HEK293 (cell line): ENCODE results near the gene ULBP2.

Experiments used
- KLF10 ChIP-seq: fragments of 450-650 bp; IDR thresholded peaks from 2 replicates; pipeline ENCODE4 v1.5.1; 2018; ENCODE audit warnings: missing biosample characterization, mild to moderate bottlenecking, missing genetic modification characterization
- KLF16 ChIP-seq: fragments of 450-650 bp; formaldehyde crosslinking; IDR thresholded peaks from 2 replicates; pipeline ENCODE4 v1.5.1; 2017; ENCODE audit warnings: missing biosample characterization, missing genetic modification characterization
- SP3 ChIP-seq: fragments of 450-650 bp; formaldehyde crosslinking; IDR thresholded peaks from 2 replicates; pipeline ENCODE4 v1.5.1; 2016; ENCODE audit warnings: missing biosample characterization, missing genetic modification characterization
- SP7 ChIP-seq: fragments of 450-650 bp; formaldehyde crosslinking; IDR thresholded peaks from 2 replicates; pipeline ENCODE4 v1.5.1; 2016; ENCODE audit warnings: missing biosample characterization, missing genetic modification characterization
- WT1 ChIP-seq: fragments of 450-650 bp; formaldehyde crosslinking; IDR thresholded peaks from 2 replicates; pipeline ENCODE4 v1.5.1; 2016; ENCODE audit warnings: missing biosample characterization, missing genetic modification characterization
- YY1 ChIP-seq: fragments of 450-650 bp; formaldehyde crosslinking; IDR thresholded peaks from 2 replicates; pipeline ENCODE4 v1.5.1; 2018; ENCODE audit warnings: missing biosample characterization, missing genetic modification characterization
- ZBTB1 ChIP-seq: fragments of 450-650 bp; formaldehyde crosslinking; IDR thresholded peaks from 2 replicates; pipeline ENCODE4 v1.5.1; 2016; ENCODE audit warnings: missing biosample characterization, missing genetic modification characterization
- ZFHX2 ChIP-seq: fragments of 450-650 bp; formaldehyde crosslinking; conservative IDR thresholded peaks from 2 replicates; pipeline ENCODE4 v1.5.1; 2016; ENCODE audit warnings: missing biosample characterization, missing genetic modification characterization
- ZFP41 ChIP-seq: fragments of 450-650 bp; formaldehyde crosslinking; IDR thresholded peaks from 2 replicates; pipeline ENCODE4 v1.5.1; 2016; ENCODE audit warnings: missing biosample characterization, missing genetic modification characterization, borderline replicate concordance
- ZNF121 ChIP-seq: fragments of 450-650 bp; formaldehyde crosslinking; IDR thresholded peaks from 2 replicates; pipeline ENCODE4 v1.5.1; 2016; ENCODE audit warnings: missing biosample characterization, missing genetic modification characterization
- ZNF184 ChIP-seq: fragments of 450-650 bp; IDR thresholded peaks from 2 replicates; pipeline ENCODE4 v1.5.1; 2018; ENCODE audit warnings: missing biosample characterization, mild to moderate bottlenecking, missing genetic modification characterization
- ZNF223 ChIP-seq: fragments of 450-650 bp; formaldehyde crosslinking; IDR thresholded peaks from 2 replicates; pipeline ENCODE4 v1.5.1; 2016; ENCODE audit warnings: missing biosample characterization, missing genetic modification characterization
- ZNF248 ChIP-seq: fragments of 450-650 bp; formaldehyde crosslinking; IDR thresholded peaks from 2 replicates; pipeline ENCODE4 v1.5.1; 2017; ENCODE audit warnings: missing biosample characterization, missing genetic modification characterization
- ZNF350 ChIP-seq: fragments of 450-650 bp; formaldehyde crosslinking; IDR thresholded peaks from 2 replicates; pipeline ENCODE4 v1.5.0; 2017; ENCODE audit warnings: missing biosample characterization, mild to moderate bottlenecking, missing genetic modification characterization
- ZNF37A ChIP-seq: fragments of 450-650 bp; IDR thresholded peaks from 2 replicates; pipeline ENCODE4 v1.5.1; 2018; ENCODE audit warnings: missing biosample characterization, missing genetic modification characterization
- ZNF404 ChIP-seq: fragments of 450-650 bp; formaldehyde crosslinking; IDR thresholded peaks from 2 replicates; pipeline ENCODE4 v1.5.1; 2017; ENCODE audit warnings: missing biosample characterization, missing genetic modification characterization
- ZNF473 ChIP-seq: fragments of 450-650 bp; formaldehyde crosslinking; IDR thresholded peaks from 2 replicates; pipeline ENCODE4 v1.5.1; 2017; ENCODE audit warnings: missing biosample characterization, missing genetic modification characterization
- ZNF548 ChIP-seq: fragments of 450-650 bp; formaldehyde crosslinking; IDR thresholded peaks from 2 replicates; pipeline ENCODE4 v1.5.1; 2016; ENCODE audit warnings: missing biosample characterization, missing genetic modification characterization
- ZNF624 ChIP-seq: fragments of 450-650 bp; formaldehyde crosslinking; IDR thresholded peaks from 2 replicates; pipeline ENCODE4 v1.5.1; 2017; ENCODE audit warnings: missing biosample characterization, missing genetic modification characterization
- ZNF626 ChIP-seq: fragments of 450-650 bp; sonication (Bioruptor Pico); formaldehyde crosslinking; IDR thresholded peaks from 2 replicates; pipeline ENCODE4 v1.5.1; 2018; ENCODE audit warnings: missing biosample characterization, missing genetic modification characterization, inconsistent platforms
- ZNF777 ChIP-seq: fragments of 450-650 bp; formaldehyde crosslinking; IDR thresholded peaks from 2 replicates; pipeline ENCODE4 v1.5.1; 2017; ENCODE audit warnings: missing biosample characterization, missing genetic modification characterization, borderline replicate concordance
- TF ChIP-seq, protein P1 (sequence below): fragments of 450-650 bp; formaldehyde crosslinking; IDR thresholded peaks from 2 replicates; pipeline ENCODE4 v1.5.1; 2017; ENCODE audit warnings: missing biosample characterization, missing genetic modification characterization
- TF ChIP-seq, protein P2 (sequence below): sonication (generic); formaldehyde crosslinking; IDR thresholded peaks from 2 replicates; pipeline ENCODE4 v1.8.1; 2022; ENCODE audit warnings: mild to moderate bottlenecking, moderate library complexity, missing genetic modification reagents
- TF ChIP-seq, protein P3 (sequence below): fragments of 450-650 bp; formaldehyde crosslinking; IDR thresholded peaks from 2 replicates; pipeline ENCODE4 v1.5.1; 2016; ENCODE audit warnings: missing biosample characterization, missing genetic modification characterization
- TF ChIP-seq, protein P4 (sequence below): fragments of 450-650 bp; formaldehyde crosslinking; IDR thresholded peaks from 2 replicates; pipeline ENCODE4 v1.5.1; 2017; ENCODE audit warnings: missing biosample characterization, mild to moderate bottlenecking, missing genetic modification characterization, moderate library complexity
- TF ChIP-seq, protein P5 (sequence below): fragments of 450-650 bp; formaldehyde crosslinking; IDR thresholded peaks from 2 replicates; pipeline ENCODE4 v1.5.1; 2017; ENCODE audit warnings: missing biosample characterization, missing genetic modification characterization
- TF ChIP-seq, protein P6 (sequence below): fragments of 450-650 bp; formaldehyde crosslinking; IDR thresholded peaks from 2 replicates; pipeline ENCODE4 v1.5.1; 2016; ENCODE audit warnings: missing biosample characterization, missing genetic modification characterization
- TF ChIP-seq, protein P7 (sequence below): fragments of 450-650 bp; formaldehyde crosslinking; IDR thresholded peaks from 2 replicates; pipeline ENCODE4 v1.5.1; 2016; ENCODE audit warnings: missing biosample characterization, missing genetic modification characterization

The ULBP2 gene

DNA sequence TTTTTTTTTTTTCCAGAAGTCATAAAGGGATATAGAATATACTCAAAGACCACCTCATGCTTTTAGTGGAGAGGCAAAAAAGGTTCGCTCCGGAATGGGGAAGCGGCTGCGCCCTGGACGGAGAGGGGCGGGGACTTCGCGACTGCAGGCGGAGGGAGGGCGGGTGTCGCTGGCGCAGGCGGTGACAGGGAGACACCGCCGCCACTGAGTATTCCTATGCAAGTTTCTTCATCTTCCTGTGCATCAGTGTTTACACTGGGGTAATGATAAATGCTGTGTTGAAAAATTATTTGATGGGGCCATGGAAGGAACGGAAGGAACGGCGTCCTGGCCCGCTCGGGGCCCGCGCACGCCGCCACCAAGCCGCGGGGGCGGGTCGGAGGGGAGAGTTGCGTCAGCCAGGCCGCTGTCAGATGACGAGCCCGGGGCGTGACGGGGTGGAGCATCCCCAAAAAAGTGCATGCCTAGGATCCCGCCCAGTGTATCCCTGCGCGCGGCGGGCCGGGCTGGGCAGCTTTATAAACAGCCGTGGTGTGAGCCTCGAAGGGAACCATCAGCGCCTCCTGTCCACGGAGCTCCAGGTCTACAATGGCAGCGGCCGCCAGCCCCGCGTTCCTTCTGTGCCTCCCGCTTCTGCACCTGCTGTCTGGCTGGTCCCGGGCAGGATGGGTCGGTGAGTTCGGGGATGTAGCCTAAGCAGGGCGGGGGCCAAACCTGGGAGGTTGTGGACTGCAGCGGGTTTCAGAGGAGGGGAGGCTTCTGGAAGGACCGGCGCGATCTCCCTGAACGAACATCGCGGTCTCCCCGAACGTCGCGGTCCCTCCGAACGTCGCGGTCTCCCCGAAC lies 21.9 kb downstream of the ULBP2 start, which contains the start of gene ULBP1 (continued):
- TF ChIP-seq ZNF37A = no peak
- TF ChIP-seq, protein P1, sequence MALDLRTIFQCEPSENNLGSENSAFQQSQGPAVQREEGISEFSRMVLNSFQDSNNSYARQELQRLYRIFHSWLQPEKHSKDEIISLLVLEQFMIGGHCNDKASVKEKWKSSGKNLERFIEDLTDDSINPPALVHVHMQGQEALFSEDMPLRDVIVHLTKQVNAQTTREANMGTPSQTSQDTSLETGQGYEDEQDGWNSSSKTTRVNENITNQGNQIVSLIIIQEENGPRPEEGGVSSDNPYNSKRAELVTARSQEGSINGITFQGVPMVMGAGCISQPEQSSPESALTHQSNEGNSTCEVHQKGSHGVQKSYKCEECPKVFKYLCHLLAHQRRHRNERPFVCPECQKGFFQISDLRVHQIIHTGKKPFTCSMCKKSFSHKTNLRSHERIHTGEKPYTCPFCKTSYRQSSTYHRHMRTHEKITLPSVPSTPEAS (tag by site-specific recombination) = no peak
- no peak for TF ChIP-seq ZNF473 (tag by site-specific recombination)
- no peak for TF ChIP-seq ZFP41 (tag by site-specific recombination)
- 0 out of 2 replicates have a peak, but pooled peaks have one; percentile 11 for TF ChIP-seq ZNF184 (tag by site-specific recombination)
- peak; percentile 74 for TF ChIP-seq YY1 (tag by site-specific recombination)
- TF ChIP-seq, protein P2, sequence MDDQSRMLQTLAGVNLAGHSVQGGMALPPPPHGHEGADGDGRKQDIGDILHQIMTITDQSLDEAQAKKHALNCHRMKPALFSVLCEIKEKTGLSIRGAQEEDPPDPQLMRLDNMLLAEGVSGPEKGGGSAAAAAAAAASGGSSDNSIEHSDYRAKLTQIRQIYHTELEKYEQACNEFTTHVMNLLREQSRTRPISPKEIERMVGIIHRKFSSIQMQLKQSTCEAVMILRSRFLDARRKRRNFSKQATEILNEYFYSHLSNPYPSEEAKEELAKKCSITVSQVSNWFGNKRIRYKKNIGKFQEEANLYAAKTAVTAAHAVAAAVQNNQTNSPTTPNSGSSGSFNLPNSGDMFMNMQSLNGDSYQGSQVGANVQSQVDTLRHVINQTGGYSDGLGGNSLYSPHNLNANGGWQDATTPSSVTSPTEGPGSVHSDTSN (CRISPR knock-in tag) = no peak; the same call in 1 of the 2 replicates
- TF ChIP-seq, protein P3, sequence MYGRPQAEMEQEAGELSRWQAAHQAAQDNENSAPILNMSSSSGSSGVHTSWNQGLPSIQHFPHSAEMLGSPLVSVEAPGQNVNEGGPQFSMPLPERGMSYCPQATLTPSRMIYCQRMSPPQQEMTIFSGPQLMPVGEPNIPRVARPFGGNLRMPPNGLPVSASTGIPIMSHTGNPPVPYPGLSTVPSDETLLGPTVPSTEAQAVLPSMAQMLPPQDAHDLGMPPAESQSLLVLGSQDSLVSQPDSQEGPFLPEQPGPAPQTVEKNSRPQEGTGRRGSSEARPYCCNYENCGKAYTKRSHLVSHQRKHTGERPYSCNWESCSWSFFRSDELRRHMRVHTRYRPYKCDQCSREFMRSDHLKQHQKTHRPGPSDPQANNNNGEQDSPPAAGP (tag by site-specific recombination) = peak; percentile 94
- peak; percentile 70; the same call in 1 of the 2 replicates for TF ChIP-seq ZNF777 (tag by site-specific recombination)
- TF ChIP-seq ZFHX2 (tag by site-specific recombination) = peak; percentile 92
- TF ChIP-seq, protein P4, sequence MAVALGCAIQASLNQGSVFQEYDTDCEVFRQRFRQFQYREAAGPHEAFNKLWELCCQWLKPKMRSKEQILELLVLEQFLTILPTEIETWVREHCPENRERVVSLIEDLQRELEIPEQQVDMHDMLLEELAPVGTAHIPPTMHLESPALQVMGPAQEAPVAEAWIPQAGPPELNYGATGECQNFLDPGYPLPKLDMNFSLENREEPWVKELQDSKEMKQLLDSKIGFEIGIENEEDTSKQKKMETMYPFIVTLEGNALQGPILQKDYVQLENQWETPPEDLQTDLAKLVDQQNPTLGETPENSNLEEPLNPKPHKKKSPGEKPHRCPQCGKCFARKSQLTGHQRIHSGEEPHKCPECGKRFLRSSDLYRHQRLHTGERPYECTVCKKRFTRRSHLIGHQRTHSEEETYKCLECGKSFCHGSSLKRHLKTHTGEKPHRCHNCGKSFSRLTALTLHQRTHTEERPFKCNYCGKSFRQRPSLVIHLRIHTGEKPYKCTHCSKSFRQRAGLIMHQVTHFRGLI = peak; percentile 71; the same call in 1 of the 2 replicates
- TF ChIP-seq, protein P5, sequence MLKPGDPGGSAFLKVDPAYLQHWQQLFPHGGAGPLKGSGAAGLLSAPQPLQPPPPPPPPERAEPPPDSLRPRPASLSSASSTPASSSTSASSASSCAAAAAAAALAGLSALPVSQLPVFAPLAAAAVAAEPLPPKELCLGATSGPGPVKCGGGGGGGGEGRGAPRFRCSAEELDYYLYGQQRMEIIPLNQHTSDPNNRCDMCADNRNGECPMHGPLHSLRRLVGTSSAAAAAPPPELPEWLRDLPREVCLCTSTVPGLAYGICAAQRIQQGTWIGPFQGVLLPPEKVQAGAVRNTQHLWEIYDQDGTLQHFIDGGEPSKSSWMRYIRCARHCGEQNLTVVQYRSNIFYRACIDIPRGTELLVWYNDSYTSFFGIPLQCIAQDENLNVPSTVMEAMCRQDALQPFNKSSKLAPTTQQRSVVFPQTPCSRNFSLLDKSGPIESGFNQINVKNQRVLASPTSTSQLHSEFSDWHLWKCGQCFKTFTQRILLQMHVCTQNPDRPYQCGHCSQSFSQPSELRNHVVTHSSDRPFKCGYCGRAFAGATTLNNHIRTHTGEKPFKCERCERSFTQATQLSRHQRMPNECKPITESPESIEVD = no peak; the same call in 1 of the 2 replicates
- TF ChIP-seq SP3 (tag by site-specific recombination) = peak; percentile 98
- no peak for TF ChIP-seq ZNF404 (tag by site-specific recombination)
- TF ChIP-seq ZNF248 (tag by site-specific recombination) = no peak
- no peak for TF ChIP-seq ZNF121 (tag by site-specific recombination)
- peak; percentile 93 for TF ChIP-seq SP7 (tag by site-specific recombination)
- TF ChIP-seq ZNF350 (tag by site-specific recombination) = peak; percentile 61; the same call in 1 of the 2 replicates
- no peak for TF ChIP-seq ZNF626 (tag by site-specific recombination)
- peak; percentile 11; the same call in 1 of the 2 replicates for TF ChIP-seq ZBTB1
- TF ChIP-seq ZNF548 (tag by site-specific recombination) = peak; percentile 33; the same call in 1 of the 2 replicates
- TF ChIP-seq WT1 (tag by site-specific recombination) = peak; percentile 75
- TF ChIP-seq KLF16 (tag by site-specific recombination) = peak; percentile 99
- peak; percentile 96 for TF ChIP-seq KLF10 (tag by site-specific recombination)
- TF ChIP-seq ZNF624 = no peak
- TF ChIP-seq, protein P6, sequence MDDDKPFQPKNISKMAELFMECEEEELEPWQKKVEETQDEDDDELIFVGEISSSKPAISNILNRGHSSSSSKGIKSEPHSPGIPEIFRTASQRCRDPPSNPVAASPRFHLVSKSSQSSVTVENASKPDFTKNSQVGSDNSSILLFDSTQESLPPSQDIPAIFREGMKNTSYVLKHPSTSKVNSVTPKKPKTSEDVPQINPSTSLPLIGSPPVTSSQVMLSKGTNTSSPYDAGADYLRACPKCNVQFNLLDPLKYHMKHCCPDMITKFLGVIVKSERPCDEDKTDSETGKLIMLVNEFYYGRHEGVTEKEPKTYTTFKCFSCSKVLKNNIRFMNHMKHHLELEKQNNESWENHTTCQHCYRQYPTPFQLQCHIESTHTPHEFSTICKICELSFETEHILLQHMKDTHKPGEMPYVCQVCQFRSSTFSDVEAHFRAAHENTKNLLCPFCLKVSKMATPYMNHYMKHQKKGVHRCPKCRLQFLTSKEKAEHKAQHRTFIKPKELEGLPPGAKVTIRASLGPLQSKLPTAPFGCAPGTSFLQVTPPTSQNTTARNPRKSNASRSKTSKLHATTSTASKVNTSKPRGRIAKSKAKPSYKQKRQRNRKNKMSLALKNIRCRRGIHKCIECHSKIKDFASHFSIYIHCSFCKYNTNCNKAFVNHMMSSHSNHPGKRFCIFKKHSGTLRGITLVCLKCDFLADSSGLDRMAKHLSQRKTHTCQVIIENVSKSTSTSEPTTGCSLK (tag by site-specific recombination) = no peak
- TF ChIP-seq ZNF223 (tag by site-specific recombination) = no peak
- TF ChIP-seq, protein P7, sequence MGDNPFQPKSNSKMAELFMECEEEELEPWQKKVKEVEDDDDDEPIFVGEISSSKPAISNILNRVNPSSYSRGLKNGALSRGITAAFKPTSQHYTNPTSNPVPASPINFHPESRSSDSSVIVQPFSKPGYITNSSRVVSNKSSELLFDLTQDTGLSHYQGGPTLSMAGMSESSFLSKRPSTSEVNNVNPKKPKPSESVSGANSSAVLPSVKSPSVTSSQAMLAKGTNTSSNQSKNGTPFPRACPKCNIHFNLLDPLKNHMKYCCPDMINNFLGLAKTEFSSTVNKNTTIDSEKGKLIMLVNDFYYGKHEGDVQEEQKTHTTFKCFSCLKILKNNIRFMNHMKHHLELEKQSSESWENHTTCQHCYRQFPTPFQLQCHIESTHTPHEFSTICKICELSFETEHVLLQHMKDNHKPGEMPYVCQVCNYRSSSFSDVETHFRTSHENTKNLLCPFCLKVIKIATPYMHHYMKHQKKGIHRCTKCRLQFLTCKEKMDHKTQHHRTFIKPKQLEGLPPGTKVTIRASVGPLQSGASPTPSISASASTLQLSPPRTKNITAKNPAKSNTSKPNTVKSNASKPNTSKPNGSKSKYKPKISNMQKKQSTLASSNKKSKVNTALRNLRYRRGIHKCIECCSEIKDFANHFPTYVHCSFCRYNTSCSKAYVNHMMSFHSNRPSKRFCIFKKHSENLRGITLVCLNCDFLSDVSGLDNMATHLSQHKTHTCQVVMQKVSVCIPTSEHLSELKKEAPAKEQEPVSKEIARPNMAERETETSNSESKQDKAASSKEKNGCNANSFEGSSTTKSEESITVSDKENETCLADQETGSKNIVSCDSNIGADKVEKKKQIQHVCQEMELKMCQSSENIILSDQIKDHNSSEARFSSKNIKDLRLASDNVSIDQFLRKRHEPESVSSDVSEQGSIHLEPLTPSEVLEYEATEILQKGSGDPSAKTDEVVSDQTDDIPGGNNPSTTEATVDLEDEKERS (tag by site-specific recombination) = no peak
